HG03442 (cell line): ENCODE results near the gene AMELX.

Experiments used
- ATAC-seq: cut with Tn5 transposase; IDR thresholded peaks from one replicate; pipeline ENCODE4 v1.9.1; 2021; ENCODE audit warnings: mild to moderate bottlenecking, moderate library complexity; ENCODE audit not compliant: unreplicated experiment

The AMELX gene

GRCh38 chrX:11305641-11306040 lies 12.4 kb downstream of the AMELX start:
- ATAC-seq, result no peak

DNA sequence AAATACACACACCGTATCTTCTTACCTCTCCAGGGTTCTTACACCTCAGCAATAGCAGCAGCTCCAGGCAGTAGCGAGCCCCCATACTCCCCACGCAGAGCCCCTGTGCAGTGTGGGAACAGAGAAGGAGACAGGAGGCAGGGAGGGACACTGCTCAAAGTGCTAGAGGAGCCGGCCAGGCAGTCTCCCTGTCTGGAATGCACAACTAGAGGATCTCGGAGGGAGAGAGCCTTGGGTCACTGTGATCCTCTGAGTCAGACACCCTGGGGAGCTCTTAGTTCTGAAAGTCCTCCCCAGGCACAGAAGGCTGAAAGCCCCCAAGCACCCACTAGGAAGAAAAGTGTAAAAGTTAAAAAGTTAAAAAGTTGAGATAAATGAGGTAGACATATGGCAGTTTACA lies 16.0 kb downstream of the AMELX start:
- ATAC-seq, result no peak

DNA sequence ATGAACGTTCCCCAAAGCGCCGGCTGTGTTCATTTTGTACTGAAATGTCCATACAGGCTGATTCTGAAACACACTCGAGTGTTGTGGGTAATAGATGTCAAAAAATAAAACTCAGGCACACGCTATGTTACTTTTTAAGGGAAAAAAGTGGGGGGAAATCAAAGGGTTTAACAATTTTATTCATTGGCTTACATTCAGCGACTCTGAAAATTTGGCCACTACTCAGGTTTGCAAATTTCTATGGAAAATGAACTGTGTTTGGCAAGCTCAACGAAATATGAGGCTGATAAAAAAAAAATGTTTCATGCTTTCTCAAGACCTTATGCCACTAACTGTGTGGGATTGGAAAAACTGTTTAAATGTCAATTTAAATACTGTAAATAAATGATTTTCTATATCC lies 18.5 kb downstream of the AMELX start:
- ATAC-seq, result no peak

DNA sequence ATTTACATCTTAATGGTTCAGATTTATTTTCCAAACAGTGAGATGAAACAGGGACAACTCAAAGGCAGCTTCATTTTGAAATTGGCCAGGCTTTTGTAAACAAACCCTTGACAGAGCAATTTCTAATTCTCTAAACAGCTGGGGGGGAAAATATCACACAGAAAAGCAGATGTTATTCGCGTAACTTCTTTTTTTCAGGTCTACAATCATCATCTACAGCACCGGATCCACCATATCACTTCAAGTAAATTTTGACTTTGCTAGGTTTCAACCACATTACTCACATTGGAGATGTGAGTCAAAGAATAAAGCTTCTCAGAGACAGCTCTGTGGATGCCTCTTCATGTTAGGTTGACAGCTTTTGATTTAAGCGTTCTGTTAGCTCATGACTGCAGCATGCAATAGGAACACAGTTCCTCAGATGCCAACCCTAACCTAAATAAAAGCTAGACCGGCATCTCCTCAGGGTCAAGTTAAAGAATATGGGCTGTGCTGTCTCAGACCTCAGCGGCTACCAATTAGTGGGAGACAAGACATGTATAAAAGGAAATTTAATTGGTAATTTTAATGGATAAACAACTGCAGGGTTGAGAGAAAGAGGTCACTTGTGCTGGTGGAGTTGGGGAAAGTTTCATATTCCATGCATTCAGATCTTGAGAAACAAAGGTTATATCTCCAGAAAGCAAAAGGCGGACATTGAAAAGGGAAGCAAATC lies 26.8 kb downstream of the AMELX start:
- no peak for ATAC-seq

DNA sequence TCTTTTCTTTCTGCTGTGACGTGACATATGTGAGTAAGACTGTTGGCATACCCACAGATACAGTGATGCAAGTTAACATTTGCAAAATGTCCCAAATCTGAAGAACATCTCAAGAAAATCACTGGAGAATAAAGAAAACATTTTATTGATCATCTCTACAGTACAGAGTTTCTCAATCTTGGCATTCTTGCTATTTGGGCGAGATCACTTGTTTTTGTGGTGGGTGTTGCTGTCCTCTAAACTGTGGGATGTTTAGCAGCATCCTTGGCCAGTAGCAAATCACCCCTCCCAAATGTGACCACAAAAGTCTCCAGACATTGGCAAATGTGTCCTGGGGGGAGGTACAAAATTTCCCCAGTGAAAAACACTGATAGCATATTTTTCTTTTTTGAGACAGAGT lies 28.8 kb downstream of the AMELX start:
- no peak for ATAC-seq

DNA sequence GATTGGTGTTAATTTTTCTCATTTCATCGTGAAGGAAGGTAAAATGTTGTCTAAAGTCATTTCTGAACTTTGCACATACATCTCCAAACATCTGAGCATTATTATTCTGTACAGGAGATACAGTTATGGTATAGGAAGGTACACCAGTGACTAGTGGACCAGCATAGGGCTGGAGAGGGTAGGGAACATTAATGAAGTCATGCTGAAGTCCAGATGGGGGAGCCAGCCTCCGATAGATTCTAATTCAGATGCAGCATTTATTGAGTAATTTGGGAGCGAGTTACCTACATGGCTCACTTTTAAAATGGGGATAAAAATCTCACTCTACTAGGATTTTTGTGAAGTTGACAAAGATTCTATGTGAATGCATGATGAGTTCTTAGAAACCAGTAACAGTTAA lies 34.9 kb downstream of the AMELX start:
- no peak for ATAC-seq

DNA sequence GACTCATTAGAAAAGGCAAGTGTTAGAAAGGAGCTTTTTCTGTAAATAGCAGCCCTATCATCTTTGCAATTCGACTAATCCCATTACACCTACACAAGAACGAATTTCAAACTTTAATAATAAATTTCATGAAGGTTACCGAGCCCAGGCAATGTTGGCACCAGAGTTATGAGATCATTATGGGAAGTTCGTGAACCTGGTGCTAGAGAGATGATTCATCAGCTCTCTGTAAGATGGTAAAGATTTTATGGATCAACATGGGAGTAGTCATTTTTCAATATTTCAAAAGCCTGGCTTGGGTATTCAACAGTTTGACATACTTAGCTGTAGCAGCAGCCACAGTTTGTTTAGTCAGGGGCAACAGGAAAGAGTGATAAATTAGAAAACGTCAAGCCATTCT lies 35.8 kb downstream of the AMELX start:
- no peak for ATAC-seq

- no peak for ATAC-seq
Measured at GRCh38 chrX:11331788-11332187, 38.6 kb downstream of the AMELX start.

- ATAC-seq, result no peak
Measured at GRCh38 chrX:11334165-11334564, 41.0 kb downstream of the AMELX start.

DNA sequence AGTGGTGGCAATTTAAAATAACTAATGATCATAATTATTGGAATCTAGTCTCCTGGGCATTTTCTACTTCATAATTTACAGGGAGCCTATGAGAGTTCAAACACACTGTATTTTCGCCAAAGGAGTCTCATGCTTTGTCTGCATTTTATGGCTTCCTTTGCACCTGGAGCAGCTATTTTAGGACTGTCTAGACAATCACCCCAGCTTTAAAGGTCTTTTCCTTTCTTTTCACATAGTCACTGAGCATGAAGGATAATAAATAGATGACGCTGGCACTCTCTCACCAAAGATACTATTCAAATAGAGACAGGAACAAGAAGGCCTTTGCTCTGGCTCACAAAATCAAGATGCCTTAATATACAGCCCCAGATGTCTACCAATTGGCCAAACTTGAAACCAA lies 43.0 kb downstream of the AMELX start:
- no peak for ATAC-seq

DNA sequence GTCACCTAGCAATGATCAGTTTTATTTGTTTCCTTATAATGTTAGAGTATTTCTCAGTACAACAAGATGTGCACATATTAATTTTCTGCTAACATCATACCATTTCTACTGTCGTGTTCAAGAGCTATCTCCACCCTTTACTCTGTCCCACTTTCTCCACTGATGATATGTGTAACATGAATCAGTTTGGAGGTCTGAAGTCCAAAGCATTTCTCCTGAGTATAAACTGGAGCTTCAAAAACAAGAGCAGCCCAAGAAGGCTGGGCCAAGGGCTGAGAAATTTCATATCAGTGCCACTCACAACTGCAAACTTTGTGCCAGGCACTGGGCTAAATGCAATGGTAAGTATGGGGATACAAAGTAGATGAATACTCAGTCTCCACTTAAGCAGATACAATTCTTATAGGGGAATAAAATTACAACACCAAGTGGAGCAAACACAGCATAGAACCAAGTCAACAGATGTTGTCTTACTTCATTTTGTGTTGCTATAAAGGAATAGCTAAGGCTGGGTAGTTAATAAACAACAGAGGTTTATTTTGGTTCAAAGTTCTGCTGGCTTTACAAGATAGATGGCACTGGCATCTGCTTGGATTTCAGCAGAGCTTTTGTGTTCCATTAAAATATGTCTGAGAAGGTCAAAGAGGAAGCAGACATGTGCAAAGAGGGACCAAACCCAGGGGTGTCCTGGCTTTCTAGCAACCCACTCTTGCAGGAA lies 44.2 kb downstream of the AMELX start:
- ATAC-seq, result no peak

- ATAC-seq, result peak; percentile 86
Measured at GRCh38 chrX:11341274-11342201, 48.3 kb downstream of the AMELX start.

DNA sequence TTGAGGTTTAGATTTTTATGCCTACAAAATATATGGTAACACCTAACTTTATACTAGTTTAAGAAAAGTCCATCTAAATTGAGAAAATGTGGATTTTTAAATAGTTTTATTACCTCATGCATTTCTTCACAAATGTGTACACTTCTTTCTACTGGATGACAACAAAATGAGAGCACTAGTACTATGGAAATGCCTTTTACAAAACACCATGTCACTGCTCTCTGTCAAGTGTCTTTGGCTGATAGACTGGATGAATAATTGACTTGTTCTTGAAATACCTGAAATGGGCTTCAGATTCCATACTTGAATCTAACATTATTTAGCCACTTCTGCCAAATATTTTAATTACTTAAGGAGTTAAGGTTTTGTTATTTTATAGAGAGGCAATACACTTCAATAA lies 49.5 kb downstream of the AMELX start:
- ATAC-seq, result no peak

DNA sequence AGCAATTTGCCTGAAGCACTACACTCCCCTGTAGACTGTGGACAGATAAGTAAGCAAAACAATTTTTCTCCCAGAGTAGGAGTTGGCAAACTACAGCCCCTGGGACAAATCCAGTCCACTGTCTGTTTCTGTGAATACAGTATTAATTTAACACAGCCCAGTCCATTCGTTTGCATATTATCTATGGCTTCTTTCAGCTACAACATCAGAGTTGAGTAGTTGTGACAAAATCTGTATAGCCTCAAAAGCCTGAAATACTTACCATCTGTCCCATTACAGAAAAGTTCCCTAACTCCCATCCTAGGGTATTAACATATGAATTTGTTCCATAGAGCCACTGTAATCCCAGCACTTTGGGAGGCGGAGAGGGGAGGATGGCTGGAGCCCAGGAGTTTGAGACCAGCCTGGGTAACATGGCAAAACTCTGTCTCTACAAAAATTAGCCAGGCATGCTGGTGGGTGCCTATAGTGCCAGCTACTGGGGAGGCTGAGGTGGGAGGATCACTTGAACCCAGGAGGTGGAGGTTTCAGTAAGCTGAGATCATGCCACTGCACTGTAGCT lies 53.0 kb downstream of the AMELX start:
- no peak for ATAC-seq

GRCh38 chrX:11347300-11347699 lies 54.1 kb downstream of the AMELX start:
- no peak for ATAC-seq

GRCh38 chrX:11349020-11349419 lies 55.8 kb downstream of the AMELX start:
- ATAC-seq, result no peak

DNA sequence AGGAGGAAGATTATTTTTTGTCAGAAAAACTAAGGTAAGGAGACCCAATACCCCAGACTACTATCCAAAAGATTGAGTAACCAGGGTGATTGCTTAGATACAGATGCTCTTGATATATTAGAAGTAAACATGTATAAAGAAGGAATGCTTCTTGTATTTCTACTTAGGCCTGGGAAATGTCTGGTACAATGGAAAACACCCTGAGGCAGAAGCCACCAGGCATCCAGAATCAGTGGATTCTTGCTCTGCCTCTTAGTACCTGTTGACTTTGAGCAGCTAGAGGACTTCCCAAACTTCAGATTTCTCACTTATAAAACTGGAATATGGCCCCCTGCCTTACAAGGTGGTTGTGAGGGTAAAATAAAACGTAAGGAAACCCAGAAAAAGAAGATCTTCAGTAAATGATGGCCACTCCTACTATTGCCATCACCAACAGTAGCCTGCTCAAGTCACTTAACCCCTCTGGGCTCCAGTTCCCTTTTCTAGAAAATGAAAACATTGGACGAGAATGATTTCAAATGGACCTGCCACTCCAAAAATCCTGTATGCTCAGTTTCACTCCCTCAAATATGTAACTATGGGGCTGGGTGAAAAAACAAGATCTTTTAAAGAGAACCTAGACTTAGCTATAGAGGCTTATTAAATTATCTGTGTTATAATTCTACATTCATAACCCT lies 56.6 kb downstream of the AMELX start:
- ATAC-seq, result no peak
